Endothelial cell (in vitro differentiated cells): Measurements from ENCODE around the gene CACNB2. TPM values are rescaled to one million over a fixed set of nuclear protein-coding genes. Genes with fewer than 3 reads are reported as not detected.

Experiments
- DNase-seq: peaks from one replicate; pipeline ENCODE4 v3.0.0; 2021; ENCODE audit warnings: low spot score
- H3K27ac Mint-ChIP-seq: one replicate; pipeline ENCODE4 v1.8.0; 2021; ENCODE audit warnings: mixed read lengths, inconsistent platforms; ENCODE audit not compliant: unreplicated experiment
- H3K27me3 Mint-ChIP-seq: one replicate; pipeline ENCODE4 v1.8.0; 2021; ENCODE audit warnings: mild to moderate bottlenecking, moderate library complexity, mixed read lengths, inconsistent platforms; ENCODE audit not compliant: unreplicated experiment
- H3K36me3 Mint-ChIP-seq: one replicate; pipeline ENCODE4 v1.8.0; 2021; ENCODE audit warnings: mild to moderate bottlenecking, low read depth, mixed read lengths, inconsistent platforms; ENCODE audit not compliant: unreplicated experiment
- H3K4me1 Mint-ChIP-seq: one replicate; pipeline ENCODE4 v1.8.0; 2021; ENCODE audit warnings: mild to moderate bottlenecking, mixed read lengths, inconsistent platforms; ENCODE audit not compliant: unreplicated experiment
- H3K4me3 Mint-ChIP-seq: one replicate; pipeline ENCODE4 v1.8.0; 2021; ENCODE audit warnings: mild to moderate bottlenecking, mixed read lengths, inconsistent platforms; ENCODE audit not compliant: unreplicated experiment
- H3K9me3 Mint-ChIP-seq: one replicate; pipeline ENCODE4 v1.8.0; 2021; ENCODE audit warnings: mixed read lengths, inconsistent platforms; ENCODE audit not compliant: unreplicated experiment
- CTCF ChIP-seq: fragments of 200-600 bp; sonication (generic); IDR thresholded peaks from one replicate; pipeline ENCODE4 v1.5.0; 2021; ENCODE audit warnings: antibody characterized with exemption; ENCODE audit not compliant: unreplicated experiment
- total RNA-seq: library from RNA; stranded (reverse); fragmentation: NEBNext Ultra II Directional; extraction: Animal tissue kit (Norgen Biotek cat#: 25700); gene quantifications from one replicate; pipeline ENCODE4 v1.2.1, GENCODE V29; 2021; ENCODE audit not compliant: unreplicated experiment

Gene CACNB2
- total RNA-seq, 1 donor from 2014 or later: 1.5 TPM

GRCh38 chr10:18341055-18341454, 200.8 kb downstream of the CACNB2 start:
- Mint-ChIP-seq H3K27me3 (no peaks in the 10 kb centered on the region), H3K4me1 (no peaks in the 10 kb centered on the region), H3K27ac (no peak overlapping the region), H3K4me3 (no peak overlapping the region), H3K9me3 (no peaks in the 10 kb centered on the region), H3K36me3 (no peaks in the 10 kb centered on the region)
- DNase-seq: no peak
- TF ChIP-seq CTCF: no peak

GRCh38 chr10:18343573-18343972, 203.3 kb downstream of the CACNB2 start:
- H3K9me3 Mint-ChIP-seq: no peaks in the 10 kb centered on the region
- no peaks in the 10 kb centered on the region for H3K4me1 Mint-ChIP-seq
- H3K27me3 Mint-ChIP-seq: no peaks in the 10 kb centered on the region
- no peak overlapping the region for H3K27ac Mint-ChIP-seq
- DNase-seq: no peak
- H3K4me3 Mint-ChIP-seq: no peak overlapping the region
- H3K36me3 Mint-ChIP-seq: no peaks in the 10 kb centered on the region
- TF ChIP-seq CTCF: no peak

- no peak overlapping the region for H3K27ac Mint-ChIP-seq
- no peak overlapping the region for H3K4me3 Mint-ChIP-seq
- no peak for DNase-seq
- no peaks in the 10 kb centered on the region for H3K4me1 Mint-ChIP-seq
- H3K9me3 Mint-ChIP-seq: no peaks in the 10 kb centered on the region
- H3K27me3 Mint-ChIP-seq: peaks cover under 1% of the 10 kb centered on the region
- no peaks in the 10 kb centered on the region for H3K36me3 Mint-ChIP-seq
- no peak for TF ChIP-seq CTCF
Measured at GRCh38 chr10:18345308-18345707, 205.1 kb downstream of the CACNB2 start.

- no peak for TF ChIP-seq CTCF
- H3K4me1 Mint-ChIP-seq: no peaks in the 10 kb centered on the region
- no peak overlapping the region for H3K27ac Mint-ChIP-seq
- no peak for DNase-seq
- no peak overlapping the region for H3K4me3 Mint-ChIP-seq
- no peaks in the 10 kb centered on the region for H3K9me3 Mint-ChIP-seq
- no peaks in the 10 kb centered on the region for H3K36me3 Mint-ChIP-seq
- peaks cover 1% of the 10 kb centered on the region for H3K27me3 Mint-ChIP-seq
Measured at GRCh38 chr10:18350340-18350739, 210.1 kb downstream of the CACNB2 start.

GRCh38 chr10:18351421-18351820, 211.2 kb downstream of the CACNB2 start:
- no peaks in the 10 kb centered on the region for H3K4me1 Mint-ChIP-seq
- DNase-seq: no peak

More at GRCh38 chr10:18351421-18351820, 211.2 kb downstream of the CACNB2 start:
- Mint-ChIP-seq H3K27ac (no peak overlapping the region), H3K4me3 (no peak overlapping the region), H3K9me3 (no peaks in the 10 kb centered on the region), H3K27me3 (peaks cover 3% of the 10 kb centered on the region), H3K36me3 (no peaks in the 10 kb centered on the region)
- no peak for TF ChIP-seq CTCF
